ENCODE data around the gene PEX13.
"Not testable (repeated sequence)": the region's sequence is repeated elsewhere in the genome, so short reads cannot be mapped to it uniquely, and the experiment has no call there.

The PEX13 gene, protein sequence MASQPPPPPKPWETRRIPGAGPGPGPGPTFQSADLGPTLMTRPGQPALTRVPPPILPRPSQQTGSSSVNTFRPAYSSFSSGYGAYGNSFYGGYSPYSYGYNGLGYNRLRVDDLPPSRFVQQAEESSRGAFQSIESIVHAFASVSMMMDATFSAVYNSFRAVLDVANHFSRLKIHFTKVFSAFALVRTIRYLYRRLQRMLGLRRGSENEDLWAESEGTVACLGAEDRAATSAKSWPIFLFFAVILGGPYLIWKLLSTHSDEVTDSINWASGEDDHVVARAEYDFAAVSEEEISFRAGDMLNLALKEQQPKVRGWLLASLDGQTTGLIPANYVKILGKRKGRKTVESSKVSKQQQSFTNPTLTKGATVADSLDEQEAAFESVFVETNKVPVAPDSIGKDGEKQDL

GRCh38 chr2:61017556-61018317 is at the start of gene PEX13, which contains the start of gene PUS10:
Gene PEX13 (plus strand): TSS chr2:61017720. CDS start chr2:61017760, 40 bp downstream.
Gene PUS10 (minus strand): TSS chr2:61018255. CDS start chr2:61011890, 6,365 bp downstream.
- DNase-seq (ENCODE audit: low read depth in 2 of 2): peak in 1 of 2 donors; percentile 39

GRCh38 chr2:60972889-60973656 is 44.4 kb upstream of the PEX13 start:
- DNase-seq (ENCODE audit: low read depth in 2 of 2): no peak

DNA sequence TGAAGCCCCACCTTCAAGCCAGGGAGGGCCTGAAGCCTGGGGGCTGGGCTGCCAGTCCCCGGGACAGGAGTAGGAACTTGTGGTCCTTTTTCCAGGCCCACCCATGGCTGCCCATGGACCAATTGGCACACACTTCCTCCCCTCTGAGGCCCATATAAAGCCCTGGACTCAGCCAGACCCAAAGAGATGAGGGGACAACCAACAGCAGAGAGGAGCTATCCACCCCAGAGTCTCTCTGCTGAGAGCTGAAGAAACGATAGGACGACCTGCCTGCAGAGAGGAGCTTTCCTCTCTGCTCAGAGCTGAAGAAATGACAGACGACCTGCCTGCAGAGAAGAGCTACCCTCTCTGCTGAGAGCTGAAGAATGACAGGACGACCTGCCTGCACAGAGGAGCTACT is 43.8 kb upstream of the PEX13 start:
- DNase-seq (ENCODE audit: low read depth in 2 of 2): no peak

DNA sequence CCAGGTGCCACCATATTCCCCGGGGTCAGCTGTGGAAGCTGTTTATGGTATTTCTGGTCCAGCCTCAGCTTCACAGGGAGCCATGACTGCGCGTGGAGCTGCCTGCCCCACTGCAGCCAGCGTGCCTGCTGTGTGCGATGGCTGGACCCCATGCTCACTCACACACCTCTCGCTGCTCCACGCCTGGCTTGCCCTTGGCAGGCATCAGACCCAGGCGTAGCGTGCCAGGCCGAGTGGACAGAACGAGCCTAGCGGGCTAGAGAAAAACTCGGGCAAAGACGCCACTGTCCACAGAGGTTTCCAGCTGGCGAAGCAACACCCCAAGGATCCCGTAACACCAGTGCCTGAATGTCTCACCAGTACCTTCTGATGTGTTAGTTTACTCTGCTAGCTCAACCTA is 42.9 kb upstream of the PEX13 start:
- no peak for DNase-seq (ENCODE audit: low read depth in 2 of 2)

GRCh38 chr2:60976256-60976850 is 41.2 kb upstream of the PEX13 start:
- no peak for DNase-seq (ENCODE audit: low read depth in 2 of 2)

GRCh38 chr2:60976875-60977561 is 40.5 kb upstream of the PEX13 start:
- no peak for DNase-seq (ENCODE audit: low read depth in 2 of 2)

DNA sequence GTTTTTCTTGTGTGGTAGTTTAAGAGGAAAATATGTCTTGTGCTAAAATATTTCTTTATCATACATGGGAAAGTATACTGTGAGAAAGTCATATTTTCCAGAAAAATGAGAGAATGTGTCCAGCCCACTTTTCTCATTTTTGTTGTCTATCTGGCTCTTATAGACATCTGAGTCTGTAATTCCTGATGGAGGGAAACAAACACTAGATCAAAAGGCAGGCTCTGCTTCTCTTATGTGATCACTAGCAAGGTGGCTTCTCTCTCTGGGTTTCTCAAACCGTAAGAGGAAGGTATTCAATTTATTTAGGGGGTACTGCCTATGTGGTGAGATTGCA is 40.0 kb upstream of the PEX13 start:
- no peak for DNase-seq (ENCODE audit: low read depth in 2 of 2)

- no peak for DNase-seq (ENCODE audit: low read depth in 2 of 2)
Measured at GRCh38 chr2:60979231-60979630, 38.3 kb upstream of the PEX13 start.

- no peak for DNase-seq (ENCODE audit: low read depth in 2 of 2)
Measured at GRCh38 chr2:60980071-60980815, 37.3 kb upstream of the PEX13 start.

DNA sequence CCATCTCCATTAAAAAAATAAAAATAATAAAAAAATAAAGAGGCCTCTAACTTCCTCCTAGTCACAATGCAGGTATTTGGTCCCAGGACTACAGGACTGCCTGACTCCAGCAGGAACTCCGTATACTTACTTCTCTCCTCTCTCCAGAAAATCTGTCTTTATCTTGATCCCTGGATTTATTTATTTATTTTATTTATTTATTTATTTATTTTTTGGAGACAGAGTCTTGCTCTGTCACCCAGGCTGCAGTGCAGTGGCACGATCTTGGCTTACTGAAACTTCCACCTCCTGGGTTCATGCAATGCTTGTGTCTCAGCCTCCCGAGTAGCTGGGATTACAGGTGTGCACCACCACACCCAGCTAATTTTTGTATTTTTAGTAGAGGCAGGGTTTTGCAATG is 35.5 kb upstream of the PEX13 start:
- DNase-seq (ENCODE audit: low read depth in 2 of 2): not testable (repeated sequence)

- no peak for DNase-seq (ENCODE audit: low read depth in 2 of 2)
Measured at GRCh38 chr2:60984720-60985119, 32.8 kb upstream of the PEX13 start.

- no peak for DNase-seq (ENCODE audit: low read depth in 2 of 2)
Measured at GRCh38 chr2:60987041-60987440, 30.5 kb upstream of the PEX13 start.

DNA sequence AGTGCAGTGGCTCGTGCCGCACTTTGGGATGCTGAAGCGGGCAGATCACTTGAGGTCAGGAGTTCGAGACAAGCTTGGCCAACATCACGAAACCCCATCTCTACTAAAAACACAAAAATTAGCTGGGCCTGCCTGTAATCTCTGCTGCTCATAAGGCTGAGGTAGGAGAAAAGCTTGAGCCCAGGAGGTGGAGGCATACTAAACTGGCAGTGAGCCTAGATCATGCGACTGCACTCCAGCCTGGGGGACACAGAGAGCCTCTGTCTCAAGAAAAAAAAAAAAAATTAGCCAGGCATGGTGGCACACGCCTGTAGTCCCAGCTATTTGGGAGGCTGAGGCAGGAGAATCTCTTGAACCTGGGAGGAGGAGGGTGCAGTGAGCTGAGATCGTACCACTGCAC is 29.9 kb upstream of the PEX13 start:
- DNase-seq (ENCODE audit: low read depth in 2 of 2): not testable (repeated sequence)

GRCh38 chr2:60989259-60989658 is 28.3 kb upstream of the PEX13 start:
- DNase-seq (ENCODE audit: low read depth in 2 of 2): no peak

DNA sequence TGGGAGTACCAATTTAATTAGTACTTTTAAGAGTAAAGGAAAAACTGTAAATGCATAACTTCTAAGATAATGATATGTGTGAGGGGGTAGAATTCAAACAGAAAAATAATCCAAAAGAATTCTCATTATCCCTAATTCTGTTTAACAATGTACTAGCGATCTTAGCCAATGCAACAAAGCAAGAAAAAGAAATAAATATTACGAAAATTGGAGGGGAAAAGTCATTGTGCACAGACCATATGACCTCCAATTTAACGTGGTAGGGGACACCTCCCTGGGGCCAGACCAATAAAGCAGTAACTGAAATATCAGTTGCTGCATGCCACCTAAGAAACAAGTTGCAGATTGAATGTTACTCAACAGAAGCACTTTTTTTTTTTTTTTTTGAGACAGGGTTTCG is 25.9 kb upstream of the PEX13 start:
- DNase-seq (ENCODE audit: low read depth in 2 of 2): no peak

- DNase-seq (ENCODE audit: low read depth in 2 of 2): no peak
Measured at GRCh38 chr2:60992985-60993392, 24.5 kb upstream of the PEX13 start.

DNA sequence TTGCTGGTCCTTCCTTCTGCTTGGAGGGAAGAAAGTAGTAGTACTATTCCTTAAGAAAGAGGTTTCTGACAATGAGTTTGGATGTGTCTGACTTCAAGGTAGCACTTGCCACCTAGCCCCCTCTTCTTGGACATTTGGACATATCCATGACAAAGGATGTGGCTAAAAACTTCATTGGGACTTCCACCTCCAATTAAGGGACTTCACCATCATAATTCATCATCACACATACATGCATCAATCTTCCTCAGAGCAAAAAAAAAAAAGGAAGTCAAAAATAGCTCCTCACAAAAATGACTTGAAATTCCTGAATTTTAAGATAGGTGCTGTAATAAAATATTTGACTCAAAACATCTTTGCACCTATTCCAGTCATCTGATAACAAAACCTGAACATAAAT is 23.4 kb upstream of the PEX13 start:
- no peak for DNase-seq (ENCODE audit: low read depth in 2 of 2)

DNA sequence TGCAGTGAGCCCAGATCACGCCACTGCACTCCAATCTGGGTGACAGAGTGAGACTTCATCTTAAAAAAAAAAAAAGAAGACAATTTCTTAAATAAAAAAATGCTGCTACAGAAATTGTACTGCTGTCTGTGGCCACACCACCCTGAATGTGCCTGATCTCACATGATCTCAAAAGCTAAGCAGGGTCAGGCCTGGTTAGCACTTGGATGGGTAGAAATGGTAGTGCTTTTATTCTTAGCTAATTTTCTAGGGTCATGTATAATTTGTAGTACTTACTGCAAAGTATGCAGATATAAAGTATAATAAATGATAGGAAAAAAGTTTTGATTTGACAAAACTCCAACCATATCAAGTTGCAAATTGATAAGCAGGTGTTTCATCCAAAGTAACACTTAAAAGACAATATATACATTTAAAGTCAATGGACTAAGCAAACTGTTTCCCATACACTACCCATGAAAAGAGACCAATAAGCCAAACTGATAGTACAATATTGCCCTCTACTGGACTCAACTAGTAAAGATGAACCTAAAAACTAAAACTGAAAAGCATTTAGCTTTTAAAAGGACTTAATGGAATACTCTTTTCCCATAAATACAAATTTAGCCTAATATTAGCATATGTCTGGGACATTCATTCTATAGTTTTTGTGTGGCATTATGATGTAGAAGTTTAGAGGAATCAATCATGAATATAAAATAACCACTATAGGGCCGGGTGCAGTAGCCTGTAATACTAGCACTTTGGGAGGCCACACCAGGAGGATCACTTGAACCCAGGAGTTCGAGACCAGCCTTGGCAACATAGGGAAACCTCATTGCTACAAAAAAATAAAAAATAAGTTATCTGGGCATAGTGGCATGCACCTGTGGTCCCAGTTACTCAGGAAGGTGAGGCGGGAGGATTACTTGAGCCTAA is 18.6 kb upstream of the PEX13 start:
- no peak for DNase-seq (ENCODE audit: low read depth in 2 of 2)

GRCh38 chr2:61005736-61006135 is 11.8 kb upstream of the PEX13 start:
- no peak for DNase-seq (ENCODE audit: low read depth in 2 of 2)

Measured in stimulated activated CD8-positive, alpha-beta memory T cell treated with anti-CD3 and anti-CD28 coated beads, Interleukin-7, amount 100 ng/mL, for 1 hour (primary cell).